Effector memory CD8-positive, alpha-beta T cell (primary cell): ENCODE data around the gene SENP7.

Experiments
- ATAC-seq: fragments of 150-1000 bp; cut with Tn5 transposase; replicated peaks from 2 replicates; pipeline ENCODE4 v1.10.0; 2021; ENCODE audit warnings: mild to moderate bottlenecking, moderate library complexity
- DNase-seq, 3 experiments: peaks; one replicate each; pipeline ENCODE4 v3.0.0; 2021
- H3K27ac Mint-ChIP-seq, 2 donors: one replicate each; pipeline ENCODE4 v1.8.0; 2022; ENCODE audit warnings: mild to moderate bottlenecking in 2 of 2, mixed read lengths in 2 of 2, moderate library complexity in 2 of 2
- H3K27me3 Mint-ChIP-seq, 2 donors: one replicate each; pipeline ENCODE4 v1.8.0; 2022; ENCODE audit warnings: mixed read lengths in 2 of 2
- H3K36me3 Mint-ChIP-seq: one replicate; pipeline ENCODE4 v1.8.0; 2022; ENCODE audit warnings: mild to moderate bottlenecking, moderate library complexity, mixed read lengths; ENCODE audit not compliant: insufficient read depth
- H3K4me1 Mint-ChIP-seq, 2 donors: one replicate each; pipeline ENCODE4 v1.8.0; 2022; ENCODE audit warnings: low read depth in 2 of 2, mixed read lengths in 2 of 2
- H3K4me3 Mint-ChIP-seq, 2 donors: one replicate each; pipeline ENCODE4 v1.8.0; 2022; ENCODE audit warnings: mild to moderate bottlenecking in 2 of 2, mixed read lengths in 2 of 2, moderate library complexity in 2 of 2
- H3K9me3 Mint-ChIP-seq, 2 donors: one replicate each; pipeline ENCODE4 v1.8.0; 2022; ENCODE audit warnings: mixed read lengths in 2 of 2

Gene SENP7

DNA sequence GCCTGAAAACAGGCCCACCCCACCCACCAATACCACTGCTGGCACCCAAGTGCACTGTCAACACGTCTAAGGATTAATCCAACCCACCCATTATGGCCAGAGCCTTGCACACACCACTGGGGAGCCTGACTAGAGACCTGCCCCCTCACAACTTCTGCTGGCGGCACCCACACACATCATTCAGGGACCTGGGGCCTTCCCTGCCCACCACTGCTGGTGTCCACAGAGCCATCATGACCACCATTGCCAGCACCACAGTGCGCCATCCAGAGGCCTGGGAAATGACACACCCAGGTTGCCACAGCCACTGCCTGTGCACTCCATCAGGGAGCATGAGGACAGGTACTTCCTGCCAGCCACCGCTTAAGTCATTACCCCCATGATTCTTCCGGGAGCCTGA is 125.7 kb downstream of the SENP7 start:
- Mint-ChIP-seq H3K27ac (peak overlapping the region in 1 of 2 donors; percentile 67), H3K27me3 (no peaks in the 10 kb centered on the region), H3K9me3 (peaks cover 0 to 5% of the 10 kb centered on the region in 2 donors), H3K4me1 (peaks cover 30 to 51% of the 10 kb centered on the region in 2 donors), H3K36me3 (peaks cover 9% of the 10 kb centered on the region), H3K4me3 (no peak overlapping the region)
- no peak for ATAC-seq
- no peak for DNase-seq

DNA sequence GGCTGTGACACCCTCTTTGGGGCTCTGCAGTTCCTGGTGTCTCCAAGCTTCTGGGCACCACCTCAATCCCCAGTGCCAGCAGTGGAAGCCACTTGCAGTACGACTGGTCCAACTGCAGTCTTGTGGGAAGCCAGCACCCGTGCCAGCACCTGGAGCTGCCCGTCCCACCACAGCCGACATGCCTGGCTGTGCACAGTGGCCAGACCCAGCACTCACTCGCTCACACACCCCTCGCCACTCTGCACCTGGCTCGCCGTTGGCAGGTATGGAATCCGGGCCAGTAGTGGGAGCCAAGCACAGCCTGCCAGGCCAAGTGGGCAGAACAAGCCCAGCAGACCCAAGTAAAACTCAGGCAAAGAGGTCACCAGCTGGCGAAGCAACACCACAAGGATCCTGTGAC is 128.6 kb downstream of the SENP7 start:
- H3K27ac Mint-ChIP-seq, result peak overlapping the region in 1 of 2 donors; percentile 86
- H3K36me3 Mint-ChIP-seq, result no peaks in the 10 kb centered on the region
- no peak for DNase-seq
- no peak for ATAC-seq
- H3K4me1 Mint-ChIP-seq, result peaks cover 24 to 43% of the 10 kb centered on the region in 2 donors
- H3K4me3 Mint-ChIP-seq, result no peak overlapping the region
- H3K27me3 Mint-ChIP-seq, result no peaks in the 10 kb centered on the region
- H3K9me3 Mint-ChIP-seq, result peaks cover 0 to 3% of the 10 kb centered on the region in 2 donors

DNA sequence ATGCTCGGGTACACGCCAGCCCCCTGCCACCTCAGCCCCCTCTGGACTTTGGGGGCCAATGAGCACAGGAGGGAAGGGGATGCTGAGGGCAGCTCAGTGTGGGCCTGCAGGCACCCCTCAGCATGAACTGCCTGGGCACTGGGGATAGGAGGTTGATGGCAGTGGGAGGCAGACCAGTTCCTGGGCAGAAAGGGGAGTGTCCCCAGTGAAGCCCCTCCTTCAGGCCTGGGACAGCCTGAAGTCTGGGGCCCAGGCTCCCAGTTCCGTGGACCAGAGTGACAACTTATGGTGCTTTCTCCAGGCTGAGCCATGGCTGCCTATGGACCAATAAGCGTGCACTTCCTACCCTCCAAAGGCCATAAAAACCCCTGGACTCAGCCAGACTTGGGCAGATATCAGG is 129.4 kb downstream of the SENP7 start:
- H3K36me3 Mint-ChIP-seq, result no peaks in the 10 kb centered on the region
- no peak for ATAC-seq
- peak overlapping the region in 1 of 2 donors; percentile 86 for H3K27ac Mint-ChIP-seq
- no peaks in the 10 kb centered on the region for H3K9me3 Mint-ChIP-seq
- peaks cover 28 to 44% of the 10 kb centered on the region in 2 donors for H3K4me1 Mint-ChIP-seq
- H3K4me3 Mint-ChIP-seq, result no peak overlapping the region
- H3K27me3 Mint-ChIP-seq, result no peaks in the 10 kb centered on the region
- no peak for DNase-seq

DNA sequence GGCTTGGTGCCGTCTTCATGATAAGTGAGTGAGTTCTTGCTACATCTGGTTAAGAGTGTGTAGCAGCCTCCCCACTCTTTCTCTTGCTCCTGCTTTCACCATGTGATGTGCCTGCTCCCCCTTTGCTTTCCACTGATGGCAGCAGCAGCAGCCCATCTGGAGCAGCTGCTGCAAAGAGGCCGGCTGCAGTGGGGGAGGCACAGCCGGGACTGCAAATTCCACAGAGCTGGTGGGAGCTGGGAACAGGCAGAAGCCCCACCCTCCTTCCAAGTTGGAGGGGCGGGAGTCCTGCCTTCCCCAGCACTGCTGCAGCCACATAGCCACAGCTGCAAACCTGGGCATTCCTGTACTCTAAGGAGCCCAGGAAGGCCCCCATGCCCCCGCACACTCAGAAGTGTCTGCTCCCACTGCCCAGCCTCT is 129.8 kb downstream of the SENP7 start:
- DNase-seq (no peak), ATAC-seq (no peak)
- no peaks in the 10 kb centered on the region for H3K27me3 Mint-ChIP-seq
- peak overlapping the region; percentile 41 to 86 for H3K27ac Mint-ChIP-seq
- H3K9me3 Mint-ChIP-seq, result no peaks in the 10 kb centered on the region
- no peak overlapping the region for H3K4me3 Mint-ChIP-seq
- no peaks in the 10 kb centered on the region for H3K36me3 Mint-ChIP-seq
- H3K4me1 Mint-ChIP-seq, result peaks cover 28 to 46% of the 10 kb centered on the region in 2 donors

DNA sequence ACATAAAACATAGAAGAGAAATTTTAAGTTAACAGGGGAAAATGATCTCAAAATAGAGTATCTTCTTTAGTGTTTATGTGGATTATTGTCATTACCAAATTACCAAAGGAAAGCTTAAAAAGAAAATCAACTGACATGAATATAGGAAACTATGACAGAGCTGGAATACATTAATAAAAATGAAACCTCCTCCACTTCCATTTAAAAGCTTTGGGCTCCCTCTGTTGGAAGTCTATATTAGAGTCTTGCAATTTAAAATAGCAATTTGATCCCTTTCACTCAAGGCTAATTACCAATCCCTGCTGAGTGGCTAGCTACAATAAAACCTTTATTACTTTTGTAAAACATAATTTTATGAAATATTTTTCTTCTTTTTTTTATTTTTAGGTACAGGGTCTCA is 131.2 kb downstream of the SENP7 start:
- Mint-ChIP-seq H3K27ac (peak overlapping the region in 1 of 2 donors; percentile 38), H3K27me3 (no peaks in the 10 kb centered on the region), H3K9me3 (no peaks in the 10 kb centered on the region), H3K4me3 (no peak overlapping the region), H3K4me1 (peaks cover 20 to 43% of the 10 kb centered on the region in 2 donors), H3K36me3 (no peaks in the 10 kb centered on the region)
- peak; percentile 60 for ATAC-seq
- DNase-seq, result no peak

DNA sequence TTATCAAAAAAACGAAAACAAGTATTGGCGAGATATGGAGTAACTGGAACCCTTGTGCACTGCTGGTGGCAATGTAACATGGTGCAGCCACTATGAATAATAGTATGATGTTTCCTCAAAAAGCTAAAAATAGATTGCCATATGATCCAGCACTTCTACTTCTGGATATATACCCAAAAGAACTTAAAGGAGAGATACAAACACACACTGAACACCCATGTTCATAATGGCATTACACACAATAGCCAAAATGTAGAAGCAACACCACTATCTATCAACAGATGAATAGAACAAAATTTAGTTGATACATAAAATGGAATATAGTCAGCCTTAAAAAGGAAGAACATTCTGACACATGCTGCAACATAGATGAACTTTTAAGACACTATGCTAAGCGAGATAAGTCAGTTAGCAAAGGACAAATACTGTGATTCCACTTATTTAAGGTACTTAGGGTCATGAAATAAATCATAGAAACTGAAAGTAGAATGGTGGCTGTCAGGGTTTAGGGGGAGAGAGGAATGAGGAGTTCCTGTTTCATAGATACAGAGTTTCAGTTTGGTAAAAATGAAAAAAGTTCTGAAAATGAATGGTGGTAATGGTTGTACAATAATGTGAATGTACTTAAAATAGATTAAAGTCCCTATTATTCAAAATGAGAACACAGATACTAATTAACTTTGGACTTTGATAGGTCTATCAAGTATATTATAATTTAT is 133.2 kb downstream of the SENP7 start:
- H3K9me3 Mint-ChIP-seq, result no peaks in the 10 kb centered on the region
- DNase-seq, result no peak
- peak overlapping the region; percentile 14 to 75 for H3K27ac Mint-ChIP-seq
- ATAC-seq, result peak; percentile 81
- no peaks in the 10 kb centered on the region for H3K36me3 Mint-ChIP-seq
- peaks cover 13 to 36% of the 10 kb centered on the region in 2 donors for H3K4me1 Mint-ChIP-seq
- no peaks in the 10 kb centered on the region for H3K27me3 Mint-ChIP-seq
- peak overlapping the region; percentile 60 to 64 for H3K4me3 Mint-ChIP-seq

DNA sequence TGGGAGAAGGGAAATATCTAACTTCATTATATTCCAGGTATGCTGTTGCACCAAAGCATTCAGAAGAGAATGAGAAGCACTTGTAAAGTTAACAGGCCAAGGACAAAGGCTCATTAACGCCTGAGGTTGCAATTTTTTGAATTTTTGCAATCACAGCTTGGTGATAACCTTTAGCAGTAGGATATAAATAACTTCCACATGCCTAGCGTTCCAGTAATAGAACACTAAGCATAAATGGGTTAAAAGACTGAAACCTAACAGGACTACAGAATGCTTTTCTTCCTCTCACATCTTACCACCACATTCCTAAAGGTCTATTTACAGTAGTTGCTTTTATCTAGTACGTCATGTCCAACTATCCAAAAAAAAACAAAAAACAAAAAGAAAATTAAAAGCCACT is 135.2 kb downstream of the SENP7 start:
- no peaks in the 10 kb centered on the region for H3K27me3 Mint-ChIP-seq
- no peaks in the 10 kb centered on the region for H3K9me3 Mint-ChIP-seq
- peak overlapping the region; percentile 39 to 75 for H3K27ac Mint-ChIP-seq
- no peak for ATAC-seq
- DNase-seq, result no peak
- peaks cover 15 to 40% of the 10 kb centered on the region in 2 donors for H3K4me1 Mint-ChIP-seq
- H3K4me3 Mint-ChIP-seq, result no peak overlapping the region
- H3K36me3 Mint-ChIP-seq, result no peaks in the 10 kb centered on the region

DNA sequence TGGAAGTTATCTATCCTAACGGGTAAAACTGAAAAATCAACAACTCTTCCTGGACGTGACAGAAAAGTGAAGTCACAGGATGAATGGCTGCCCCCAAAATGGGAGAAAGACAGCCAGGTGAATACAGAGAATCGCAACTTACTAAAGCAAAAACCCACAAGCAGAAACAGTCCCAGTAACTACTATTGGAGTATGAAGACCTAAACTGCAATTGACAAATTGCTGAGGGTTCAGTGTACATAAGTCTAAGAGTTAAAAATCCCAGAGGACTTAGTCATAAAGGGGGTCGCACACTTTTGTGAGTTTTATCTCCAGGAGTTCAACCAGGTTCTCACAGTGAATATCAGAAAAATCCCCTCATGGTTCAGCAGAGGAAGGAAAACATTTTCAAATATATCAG is 135.8 kb downstream of the SENP7 start:
- ATAC-seq, result no peak
- Mint-ChIP-seq H3K9me3 (no peaks in the 10 kb centered on the region), H3K36me3 (no peaks in the 10 kb centered on the region), H3K4me3 (no peak overlapping the region), H3K4me1 (peaks cover 15 to 40% of the 10 kb centered on the region in 2 donors), H3K27ac (peak overlapping the region in 1 of 2 donors; percentile 39), H3K27me3 (no peaks in the 10 kb centered on the region)
- no peak for DNase-seq

DNA sequence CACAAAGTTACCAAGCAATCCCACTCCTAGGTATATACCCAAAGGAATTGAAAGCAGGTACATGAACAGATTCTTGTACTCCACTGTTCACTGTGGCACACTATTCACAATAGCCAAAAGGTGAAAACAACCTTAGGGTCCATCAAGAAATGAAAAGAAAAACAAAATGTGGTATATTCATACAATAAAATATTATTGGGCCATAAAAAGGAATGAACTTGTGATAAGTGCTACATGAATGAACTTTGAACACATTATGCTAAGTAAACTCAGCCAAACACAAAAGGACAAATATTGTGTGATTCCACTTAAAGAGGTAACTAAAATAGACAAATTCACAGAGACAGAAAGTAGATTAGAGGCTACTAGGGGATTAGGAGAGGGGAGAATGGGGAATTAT is 137.4 kb downstream of the SENP7 start:
- no peaks in the 10 kb centered on the region for H3K27me3 Mint-ChIP-seq
- no peak overlapping the region for H3K27ac Mint-ChIP-seq
- peaks cover 15 to 36% of the 10 kb centered on the region in 2 donors for H3K4me1 Mint-ChIP-seq
- H3K4me3 Mint-ChIP-seq, result no peak overlapping the region
- no peaks in the 10 kb centered on the region for H3K9me3 Mint-ChIP-seq
- ATAC-seq (no peak), DNase-seq (no peak)
- H3K36me3 Mint-ChIP-seq, result peaks cover 9% of the 10 kb centered on the region

DNA sequence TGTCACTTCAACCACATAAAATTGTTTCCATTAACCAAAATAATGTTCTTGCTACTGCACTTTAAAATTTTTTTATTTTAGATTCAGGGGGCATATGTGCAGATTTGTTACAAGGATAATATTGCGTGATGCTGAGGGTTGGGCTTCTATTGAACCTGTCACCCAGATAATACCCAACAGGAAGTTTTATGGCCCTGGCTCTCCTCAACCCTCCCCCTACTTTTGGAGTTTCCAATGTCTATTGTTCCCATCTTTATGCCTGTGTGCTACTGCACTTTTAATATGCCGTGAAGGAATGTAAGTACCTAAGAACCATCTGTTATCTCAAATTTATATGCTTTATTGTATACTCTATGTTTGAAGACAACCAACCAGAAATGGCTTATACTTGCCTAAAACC is 150.6 kb downstream of the SENP7 start:
- H3K36me3 Mint-ChIP-seq, result peaks cover 52% of the 10 kb centered on the region
- H3K4me1 Mint-ChIP-seq, result no peaks in the 10 kb centered on the region
- H3K4me3 Mint-ChIP-seq, result no peak overlapping the region
- no peaks in the 10 kb centered on the region for H3K9me3 Mint-ChIP-seq
- peak overlapping the region in 1 of 2 donors; percentile 20 for H3K27ac Mint-ChIP-seq
- no peak for ATAC-seq
- no peaks in the 10 kb centered on the region for H3K27me3 Mint-ChIP-seq
- DNase-seq, result no peak

DNA sequence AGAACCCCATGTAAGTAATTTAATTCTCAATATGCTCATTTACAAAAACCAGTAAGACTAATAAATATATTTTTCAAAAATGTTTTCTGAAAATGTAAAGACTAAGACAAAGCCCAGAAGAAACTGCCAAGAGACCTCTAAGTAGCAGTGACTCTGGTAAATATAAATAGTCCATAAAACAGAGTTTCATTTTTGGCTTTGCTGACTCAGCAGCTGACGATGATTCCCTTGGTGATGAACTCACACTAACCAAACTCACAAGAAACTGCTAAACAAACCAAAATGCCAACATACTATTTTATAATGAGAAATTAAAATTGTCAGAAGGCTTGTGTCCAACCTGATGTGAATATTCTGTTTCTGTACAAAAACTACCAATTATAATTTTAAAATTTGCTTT is 161.2 kb downstream of the SENP7 start:
- H3K4me1 Mint-ChIP-seq, result no peaks in the 10 kb centered on the region
- H3K36me3 Mint-ChIP-seq, result peaks cover 10% of the 10 kb centered on the region
- no peak for DNase-seq
- H3K9me3 Mint-ChIP-seq, result no peaks in the 10 kb centered on the region
- no peaks in the 10 kb centered on the region for H3K27me3 Mint-ChIP-seq
- H3K4me3 Mint-ChIP-seq, result no peak overlapping the region
- ATAC-seq, result no peak
- no peak overlapping the region for H3K27ac Mint-ChIP-seq

DNA sequence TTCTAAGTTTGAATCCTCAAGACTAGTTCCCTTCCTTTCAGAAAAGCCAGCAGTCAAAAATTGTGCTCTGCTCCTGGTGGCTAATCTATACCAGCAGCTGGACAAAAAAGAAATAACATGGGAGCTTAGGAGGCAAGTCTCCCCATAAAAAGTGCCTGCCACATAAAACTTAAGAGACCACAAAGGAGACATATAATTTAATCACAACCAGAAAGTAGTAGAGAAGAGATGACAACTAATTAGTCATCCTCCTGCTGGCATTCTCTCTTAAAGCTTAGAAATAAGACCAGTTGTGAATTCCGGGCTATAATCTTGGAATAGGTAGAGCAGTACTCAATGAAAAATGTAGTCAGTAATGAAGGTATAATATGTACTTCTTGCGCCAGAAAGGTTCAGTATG is 172.4 kb downstream of the SENP7 start:
- no peaks in the 10 kb centered on the region for H3K4me1 Mint-ChIP-seq
- peaks cover 34% of the 10 kb centered on the region for H3K36me3 Mint-ChIP-seq
- no peak overlapping the region for H3K27ac Mint-ChIP-seq
- H3K9me3 Mint-ChIP-seq, result no peaks in the 10 kb centered on the region
- DNase-seq (no peak), ATAC-seq (no peak)
- no peaks in the 10 kb centered on the region for H3K27me3 Mint-ChIP-seq
- no peak overlapping the region for H3K4me3 Mint-ChIP-seq

DNA sequence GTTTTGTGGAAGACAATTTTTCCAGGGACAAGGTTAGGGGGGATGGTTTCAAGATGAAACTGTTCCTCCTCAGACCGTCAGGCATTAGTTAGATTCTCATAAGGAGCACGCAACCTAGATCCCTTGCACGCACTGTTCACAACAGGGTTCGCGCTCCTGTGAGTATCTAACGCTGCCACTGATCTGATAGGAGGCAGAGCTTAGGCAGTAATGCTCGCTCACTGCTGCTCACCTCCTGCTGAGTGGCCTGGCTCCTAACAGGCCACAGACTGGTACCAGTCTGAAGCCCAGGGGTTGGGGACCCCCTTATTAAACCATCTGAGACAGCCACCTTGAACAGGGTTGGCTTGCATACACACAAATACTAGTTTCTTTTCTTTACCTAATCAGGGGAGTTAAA is 179.1 kb downstream of the SENP7 start:
- Mint-ChIP-seq H3K4me3 (no peak overlapping the region), H3K27ac (peak overlapping the region in 1 of 2 donors; percentile 38), H3K27me3 (no peaks in the 10 kb centered on the region), H3K9me3 (no peaks in the 10 kb centered on the region), H3K36me3 (peaks cover 53% of the 10 kb centered on the region), H3K4me1 (no peaks in the 10 kb centered on the region)
- no peak for ATAC-seq
- DNase-seq, result no peak

DNA sequence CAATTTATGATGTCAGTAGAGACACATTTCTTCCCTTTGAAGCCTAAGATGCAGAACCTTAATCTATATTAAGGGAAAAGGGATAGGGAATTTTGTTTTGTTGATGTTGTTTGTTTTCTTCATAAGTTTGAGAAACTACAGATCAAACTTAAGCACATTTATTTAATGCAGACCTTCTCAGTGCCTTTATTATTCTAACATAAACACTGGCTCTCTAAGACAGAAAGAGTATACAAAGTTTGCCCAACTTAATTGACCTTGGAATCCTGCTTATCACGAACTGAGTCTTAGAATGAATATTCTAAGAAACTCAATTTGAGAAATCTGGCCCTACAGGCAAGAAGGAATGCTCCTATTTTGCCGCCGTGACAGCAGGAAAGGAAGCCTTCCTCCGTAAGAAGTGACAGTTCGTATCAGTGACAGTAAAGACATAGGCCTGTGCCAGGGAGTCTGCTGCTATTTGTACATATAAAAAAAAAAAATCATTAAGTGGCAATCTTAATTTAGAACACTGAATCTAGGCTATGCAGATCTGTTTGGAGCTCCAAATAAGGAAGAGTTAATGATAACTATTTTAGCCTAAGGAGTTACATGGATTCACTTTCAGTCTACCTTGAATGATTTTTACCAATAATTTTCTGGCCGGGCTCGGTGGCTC is 183.9 kb downstream of the SENP7 start:
- Mint-ChIP-seq H3K4me3 (no peak overlapping the region), H3K27ac (no peak overlapping the region), H3K9me3 (no peaks in the 10 kb centered on the region), H3K36me3 (peaks cover 60% of the 10 kb centered on the region), H3K27me3 (no peaks in the 10 kb centered on the region), H3K4me1 (no peaks in the 10 kb centered on the region)
- ATAC-seq (no peak), DNase-seq (no peak)
